Measurements from ENCODE around the gene MRPS16. TPM values are rescaled to one million over a fixed set of nuclear protein-coding genes. Genes with fewer than 3 reads are reported as not detected.

Gene MRPS16
- total and polyA plus RNA-seq, 9 of the 15 experiments (the other 6 are each of a cell fraction or from before 2014, with no cell fraction given) = 65.0 to 239 (median 146) TPM

DNA sequence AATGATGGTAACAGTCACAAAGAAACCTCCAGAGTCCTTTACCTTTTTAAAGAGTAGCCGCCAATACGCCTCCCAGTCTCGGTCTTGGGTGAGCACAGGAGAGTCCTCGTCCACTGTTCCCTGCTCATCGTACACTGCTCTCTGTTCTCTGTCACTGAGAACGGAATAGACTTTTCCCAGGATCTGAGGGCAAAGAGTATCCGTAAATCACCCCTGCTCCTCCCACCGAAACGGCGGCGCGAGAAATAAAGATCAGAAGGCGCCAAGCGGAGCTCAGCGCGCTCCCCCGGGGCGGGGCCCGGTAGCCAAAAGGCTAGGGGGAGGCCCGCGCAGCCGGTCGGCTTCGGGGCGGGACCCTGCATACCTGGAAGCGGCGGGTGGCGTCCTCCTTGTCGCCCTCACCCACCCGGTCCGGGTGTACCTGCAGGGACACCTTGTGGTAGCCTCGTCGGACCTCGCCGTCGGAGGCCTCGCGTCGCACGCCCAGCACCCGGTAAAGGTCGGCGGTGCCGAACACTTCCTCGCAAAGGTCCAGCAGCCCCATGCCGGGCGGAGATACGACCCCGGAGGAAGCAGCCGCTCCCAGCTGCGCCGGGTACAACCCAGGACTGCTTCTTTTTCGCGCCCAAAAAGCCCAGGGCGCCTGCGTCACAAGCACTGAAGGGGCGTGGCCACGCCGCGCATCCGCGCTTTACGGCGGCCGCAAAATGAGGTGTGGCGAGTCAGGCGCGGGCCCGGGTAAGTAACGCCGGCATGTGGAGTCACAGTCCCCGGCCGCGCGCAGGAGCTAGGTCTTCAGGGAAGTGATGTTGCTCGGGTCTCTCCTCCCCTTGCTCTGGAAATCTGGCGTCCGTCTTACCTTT is 5.6 kb downstream of the MRPS16 start, which contains the start of gene DNAJC9 (continued):
- TF ChIP-seq, protein P1, sequence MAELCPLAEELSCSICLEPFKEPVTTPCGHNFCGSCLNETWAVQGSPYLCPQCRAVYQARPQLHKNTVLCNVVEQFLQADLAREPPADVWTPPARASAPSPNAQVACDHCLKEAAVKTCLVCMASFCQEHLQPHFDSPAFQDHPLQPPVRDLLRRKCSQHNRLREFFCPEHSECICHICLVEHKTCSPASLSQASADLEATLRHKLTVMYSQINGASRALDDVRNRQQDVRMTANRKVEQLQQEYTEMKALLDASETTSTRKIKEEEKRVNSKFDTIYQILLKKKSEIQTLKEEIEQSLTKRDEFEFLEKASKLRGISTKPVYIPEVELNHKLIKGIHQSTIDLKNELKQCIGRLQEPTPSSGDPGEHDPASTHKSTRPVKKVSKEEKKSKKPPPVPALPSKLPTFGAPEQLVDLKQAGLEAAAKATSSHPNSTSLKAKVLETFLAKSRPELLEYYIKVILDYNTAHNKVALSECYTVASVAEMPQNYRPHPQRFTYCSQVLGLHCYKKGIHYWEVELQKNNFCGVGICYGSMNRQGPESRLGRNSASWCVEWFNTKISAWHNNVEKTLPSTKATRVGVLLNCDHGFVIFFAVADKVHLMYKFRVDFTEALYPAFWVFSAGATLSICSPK (IDR thresholded peaks at IDR 0.05; ENCODE audit: borderline replicate concordance) = no peak
- TF ChIP-seq ZNF780A (CRISPR knock-in tag; IDR thresholded peaks at IDR 0.05) = no peak
- TF ChIP-seq, protein P2, sequence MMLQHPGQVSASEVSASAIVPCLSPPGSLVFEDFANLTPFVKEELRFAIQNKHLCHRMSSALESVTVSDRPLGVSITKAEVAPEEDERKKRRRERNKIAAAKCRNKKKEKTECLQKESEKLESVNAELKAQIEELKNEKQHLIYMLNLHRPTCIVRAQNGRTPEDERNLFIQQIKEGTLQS (IDR thresholded peaks at IDR 0.05) = 0 out of 2 replicates have a peak, but pooled peaks have one; percentile 14
- TF ChIP-seq, protein P2 (CRISPR knock-in tag; conservative IDR thresholded peaks at IDR 0.05) = 0 out of 2 replicates have a peak, but pooled peaks have one; percentile 25
- 0 out of 2 replicates have a peak, but pooled peaks have one; percentile 29 for TF ChIP-seq ZNF23 (CRISPR knock-in tag; IDR thresholded peaks at IDR 0.05)
- TF ChIP-seq SOX6 (IDR thresholded peaks at IDR 0.05) = peak; percentile 66
- TF ChIP-seq HSF4 (CRISPR knock-in tag; IDR thresholded peaks at IDR 0.05; ENCODE audit: borderline replicate concordance) = no peak
- TF ChIP-seq, protein P3, sequence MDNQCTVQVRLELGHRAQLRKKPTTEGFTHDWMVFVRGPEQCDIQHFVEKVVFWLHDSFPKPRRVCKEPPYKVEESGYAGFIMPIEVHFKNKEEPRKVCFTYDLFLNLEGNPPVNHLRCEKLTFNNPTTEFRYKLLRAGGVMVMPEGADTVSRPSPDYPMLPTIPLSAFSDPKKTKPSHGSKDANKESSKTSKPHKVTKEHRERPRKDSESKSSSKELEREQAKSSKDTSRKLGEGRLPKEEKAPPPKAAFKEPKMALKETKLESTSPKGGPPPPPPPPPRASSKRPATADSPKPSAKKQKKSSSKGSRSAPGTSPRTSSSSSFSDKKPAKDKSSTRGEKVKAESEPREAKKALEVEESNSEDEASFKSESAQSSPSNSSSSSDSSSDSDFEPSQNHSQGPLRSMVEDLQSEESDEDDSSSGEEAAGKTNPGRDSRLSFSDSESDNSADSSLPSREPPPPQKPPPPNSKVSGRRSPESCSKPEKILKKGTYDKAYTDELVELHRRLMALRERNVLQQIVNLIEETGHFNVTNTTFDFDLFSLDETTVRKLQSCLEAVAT (IDR thresholded peaks at IDR 0.05) = peak; percentile 79 to 88; a peak in 2 of 4 replicates
- no peak for TF ChIP-seq MTF1 (CRISPR knock-in tag; IDR thresholded peaks at IDR 0.05; ENCODE audit: borderline replicate concordance)
- no peak for TF ChIP-seq JUNB (CRISPR knock-in tag; conservative IDR thresholded peaks at IDR 0.05)
- TF ChIP-seq, protein P4, sequence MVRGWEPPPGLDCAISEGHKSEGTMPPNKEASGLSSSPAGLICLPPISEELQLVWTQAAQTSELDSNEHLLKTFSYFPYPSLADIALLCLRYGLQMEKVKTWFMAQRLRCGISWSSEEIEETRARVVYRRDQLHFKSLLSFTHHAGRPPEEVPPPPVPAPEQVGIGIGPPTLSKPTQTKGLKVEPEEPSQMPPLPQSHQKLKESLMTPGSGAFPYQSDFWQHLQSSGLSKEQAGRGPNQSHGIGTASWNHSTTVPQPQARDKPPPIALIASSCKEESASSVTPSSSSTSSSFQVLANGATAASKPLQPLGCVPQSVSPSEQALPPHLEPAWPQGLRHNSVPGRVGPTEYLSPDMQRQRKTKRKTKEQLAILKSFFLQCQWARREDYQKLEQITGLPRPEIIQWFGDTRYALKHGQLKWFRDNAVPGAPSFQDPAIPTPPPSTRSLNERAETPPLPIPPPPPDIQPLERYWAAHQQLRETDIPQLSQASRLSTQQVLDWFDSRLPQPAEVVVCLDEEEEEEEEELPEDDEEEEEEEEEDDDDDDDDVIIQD (CRISPR knock-in tag; IDR thresholded peaks at IDR 0.05) = no peak
- TF ChIP-seq PTBP1 (IDR thresholded peaks at IDR 0.05; ENCODE audit: low read depth, low read length) = no peak; the same call in 1 of the 2 replicates
- TF ChIP-seq MCM2 (IDR thresholded peaks at IDR 0.05; ENCODE audit: low read depth) = no peak
- peak; percentile 40; the same call in 1 of the 2 replicates for TF ChIP-seq ZNF717 (CRISPR knock-in tag; IDR thresholded peaks at IDR 0.05)
- no peak for TF ChIP-seq ZNF239 (CRISPR knock-in tag; IDR thresholded peaks at IDR 0.05)
- peak; percentile 68 for TF ChIP-seq SIN3B (IDR thresholded peaks at IDR 0.05; ENCODE audit: low read depth)
- peak; percentile 87; the same call in 1 of the 2 replicates for TF ChIP-seq ZNF212 (CRISPR knock-in tag; IDR thresholded peaks at IDR 0.05)
- no peak for TF ChIP-seq BRD9 (IDR thresholded peaks at IDR 0.05; ENCODE audit: low read depth, partially characterized antibody)
- TF ChIP-seq ZBTB43 (CRISPR knock-in tag; IDR thresholded peaks at IDR 0.05) = peak; percentile 27; the same call in 1 of the 2 replicates
- peak; percentile 8; the same call in 1 of the 2 replicates for TF ChIP-seq NR2F6 (CRISPR knock-in tag; IDR thresholded peaks at IDR 0.05)
